Esophagus (tissue), 2 donors: ENCODE measurements around the gene DNAI2. TPM values are rescaled to one million over a fixed set of nuclear protein-coding genes. Genes with fewer than 3 reads are reported as not detected.

ENCODE experiments used
- H3K27ac ChIP-seq, 2 donors: one replicate each; pipeline ENCODE4 v1.5.1; 2013; ENCODE audit warnings: low read depth in 2 of 2, mild to moderate bottlenecking in 2 of 2, inconsistent platforms in 1 of 2, low read length in 1 of 2, moderate library complexity in 1 of 2
- H3K27me3 ChIP-seq, 2 donors: one replicate each; pipeline ENCODE4 v1.6.1; 2013; ENCODE audit warnings: low read length in 2 of 2, control low read depth in 1 of 2, mild to moderate bottlenecking in 1 of 2; ENCODE audit not compliant: insufficient read depth in 2 of 2, control insufficient read depth in 1 of 2
- H3K36me3 ChIP-seq, 2 donors: one replicate each; pipeline ENCODE4 v1.6.1; 2013; ENCODE audit warnings: low read length in 1 of 2; ENCODE audit not compliant: control insufficient read depth in 2 of 2, insufficient read depth in 2 of 2
- H3K4me1 ChIP-seq, 2 donors: one replicate each; pipeline ENCODE4 v1.6.1; 2013; ENCODE audit warnings: low read length in 1 of 2; ENCODE audit not compliant: control insufficient read depth in 2 of 2, insufficient read depth in 2 of 2
- H3K4me3 ChIP-seq, 2 donors: one replicate each; pipeline ENCODE4 v1.5.1; 2013; ENCODE audit warnings: low read length in 2 of 2, mild to moderate bottlenecking in 2 of 2, low read depth in 1 of 2, moderate library complexity in 1 of 2
- H3K9me3 ChIP-seq, 2 donors: one replicate each; pipeline ENCODE4 v1.6.1; 2013; ENCODE audit warnings: mild to moderate bottlenecking in 2 of 2, low read depth in 1 of 2, low read length in 1 of 2, moderate library complexity in 1 of 2; ENCODE audit not compliant: control insufficient read depth in 2 of 2, insufficient read depth in 1 of 2
- WGBS, 2 donors: extraction: QIAGEN DNeasy Blood & Tissue Kit; methylation state at CpG; one replicate each; pipeline ENCODE4 v1.1.7; 2013; 5-methylcytosine and 5-hydroxymethylcytosine counted together
- polyA plus RNA-seq, 2 donors: library from polyadenylated mRNA; stranded (reverse); fragments of 200-250 nt; gene quantifications; one replicate each; pipeline ENCODE4 v1.2.3, GENCODE V29; 2013
- donor health status: healthy with polysubstance abuse.
- donor health status: Bipolar disorder and iron deficiency.

Gene DNAI2
- polyA plus RNA-seq, 2 donors = not detected

DNA sequence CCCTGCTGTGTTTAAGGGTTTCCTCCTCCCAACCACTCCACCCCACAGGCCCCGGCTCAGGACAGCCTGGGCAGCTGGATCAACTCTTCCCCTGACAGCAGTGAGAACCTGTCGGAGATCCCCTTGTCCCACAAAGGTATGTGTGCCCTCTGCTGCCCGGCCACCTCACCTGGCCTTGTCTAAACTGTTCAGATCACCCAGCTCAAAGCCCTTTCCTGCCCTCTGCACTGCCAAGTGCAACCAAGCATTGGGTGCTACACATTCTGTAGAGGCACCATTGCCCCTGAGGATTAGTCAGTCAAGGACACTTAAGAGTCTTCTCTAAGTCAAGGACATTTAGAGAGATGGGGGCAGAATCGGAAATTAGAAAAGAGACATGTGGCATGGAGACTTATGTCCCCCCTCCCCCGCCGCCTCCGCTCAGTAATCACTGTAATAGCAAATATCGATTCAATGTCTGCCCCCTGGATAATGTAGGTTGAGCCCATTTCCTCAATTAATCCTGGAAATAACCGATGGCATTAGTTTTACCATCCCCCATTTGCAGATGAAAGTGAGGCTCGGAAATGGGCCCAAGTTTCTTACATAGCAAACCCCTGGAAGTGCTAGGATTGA, 79.5 kb downstream of the DNAI2 start:
- Histone ChIP-seq H3K9me3 (peaks cover 0 to 3% of the 10 kb centered on the region in 2 donors), H3K4me1 (peaks cover 0 to 12% of the 10 kb centered on the region in 2 donors), H3K27me3 (peaks cover 0 to 24% of the 10 kb centered on the region in 2 donors), H3K4me3 (no peak overlapping the region), H3K27ac (no peak overlapping the region), H3K36me3 (no peaks in the 10 kb centered on the region)
- 69 to 77% methylated on average over 10 of the region's 10 CpGs for WGBS, 2 donors

DNA sequence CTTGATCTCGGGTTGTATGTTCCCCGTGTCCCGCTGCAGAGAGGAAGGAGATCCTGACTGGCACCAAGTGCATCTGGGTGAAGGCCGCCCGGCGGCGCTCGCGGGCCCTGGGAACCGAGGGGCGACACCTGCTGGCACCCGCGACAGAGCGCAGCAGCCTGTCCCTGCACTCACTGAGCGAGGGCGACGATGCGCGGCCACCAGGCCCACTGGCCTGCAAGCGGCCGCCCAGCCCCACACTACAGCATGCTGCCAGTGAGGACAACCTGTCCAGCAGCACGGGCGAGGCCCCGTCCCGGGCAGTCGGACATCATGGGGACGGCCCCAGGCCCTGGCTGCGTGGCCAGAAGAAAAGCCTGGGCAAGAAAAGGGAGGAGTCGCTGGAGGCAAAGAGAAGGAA, 80.1 kb downstream of the DNAI2 start:
- Histone ChIP-seq H3K4me1 (peaks cover 0 to 12% of the 10 kb centered on the region in 2 donors), H3K27me3 (peaks cover 0 to 24% of the 10 kb centered on the region in 2 donors), H3K27ac (no peak overlapping the region), H3K36me3 (no peaks in the 10 kb centered on the region), H3K9me3 (peaks cover 0 to 3% of the 10 kb centered on the region in 2 donors), H3K4me3 (no peak overlapping the region)
- WGBS, 2 donors = 10 to 11% methylated on average over 22 to 29 of the region's 29 CpGs

DNA sequence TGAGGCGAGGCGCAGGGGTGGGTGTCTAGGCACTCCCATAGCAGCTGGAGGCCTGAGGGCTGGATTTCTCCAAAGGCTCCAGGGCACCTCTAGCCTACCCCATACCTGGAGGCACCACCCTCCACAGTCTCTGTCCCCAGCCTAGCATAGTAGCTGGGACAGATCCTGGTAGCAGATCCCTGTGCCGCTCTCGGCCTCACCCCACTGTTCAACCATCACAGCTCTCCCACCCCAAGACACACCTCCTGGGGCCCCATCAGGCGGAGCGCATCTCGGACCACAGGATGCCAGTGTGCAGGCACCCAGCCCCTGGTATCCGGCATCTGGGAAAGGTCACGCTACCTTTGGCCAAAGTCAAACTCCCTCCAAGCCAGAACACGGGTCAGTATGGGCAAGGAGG, 80.5 kb downstream of the DNAI2 start:
- Histone ChIP-seq H3K27ac (no peak overlapping the region), H3K9me3 (peaks cover 0 to 3% of the 10 kb centered on the region in 2 donors), H3K4me1 (peaks cover 0 to 12% of the 10 kb centered on the region in 2 donors), H3K36me3 (no peaks in the 10 kb centered on the region), H3K27me3 (peaks cover 0 to 24% of the 10 kb centered on the region in 2 donors), H3K4me3 (no peak overlapping the region)
- WGBS, 2 donors = 66 to 84% methylated on average over 10 of the region's 10 CpGs

DNA sequence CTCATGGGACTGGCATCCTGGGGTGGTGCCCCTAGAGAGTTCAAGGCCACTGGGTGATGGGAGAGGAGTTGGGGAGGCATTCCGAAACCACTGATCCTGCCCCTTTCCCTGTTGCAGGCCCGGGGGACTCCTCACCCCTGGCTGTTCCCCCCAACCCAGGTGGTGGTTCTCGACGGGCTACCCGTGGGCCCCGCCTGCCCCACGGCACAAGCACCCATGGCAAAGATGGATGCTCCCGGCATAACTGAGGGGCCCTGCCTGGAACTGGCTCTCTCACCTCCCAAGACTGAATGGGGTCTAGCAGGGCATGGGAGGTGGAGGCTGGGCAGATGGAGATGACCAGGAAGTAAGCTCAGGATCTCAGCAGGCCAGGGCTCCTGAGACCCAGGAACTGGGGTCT, 81.0 kb downstream of the DNAI2 start:
- WGBS, 2 donors = 74 to 82% methylated on average over 8 of the region's 8 CpGs

DNA sequence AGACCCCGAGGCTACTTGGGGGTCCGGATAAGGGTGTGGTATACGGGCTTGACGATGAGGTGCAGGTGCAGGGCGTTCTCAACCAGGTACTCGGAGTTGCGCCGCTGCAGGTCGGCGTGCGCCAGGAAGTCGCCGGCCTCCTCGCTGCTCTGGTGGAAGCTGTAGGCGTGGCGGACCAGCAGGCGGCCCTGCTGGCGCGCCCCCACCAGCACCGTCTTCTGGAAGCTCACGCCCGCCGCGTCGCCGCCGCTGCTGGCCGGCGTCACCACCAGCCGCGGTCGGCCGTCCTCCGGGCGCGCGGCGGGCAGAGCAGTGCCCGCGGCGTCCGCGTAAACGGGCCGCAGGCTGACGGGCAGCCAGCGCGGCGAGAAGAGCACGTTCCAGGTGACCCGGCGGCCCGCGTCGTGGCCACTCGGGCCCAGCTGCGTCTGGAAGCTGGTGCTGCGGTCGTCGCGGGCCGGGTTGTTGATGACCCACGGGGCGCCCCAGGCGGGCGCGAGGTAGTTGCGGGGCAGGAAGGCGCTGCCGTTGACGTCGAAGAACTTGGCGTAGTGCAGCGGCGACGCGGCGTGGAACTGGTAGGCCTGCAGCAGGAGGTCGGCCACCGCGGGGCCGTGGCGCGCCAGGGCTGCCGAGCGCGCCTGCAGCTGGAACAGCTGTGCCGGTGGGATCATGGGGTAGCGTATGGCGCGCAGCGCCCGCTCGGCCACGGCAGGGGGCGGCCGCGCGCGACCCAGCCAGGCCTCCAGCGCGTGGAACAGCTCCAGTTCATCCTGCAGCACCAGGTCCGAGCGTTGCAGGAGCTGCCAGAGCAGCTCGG, 82.8 kb downstream of the DNAI2 start:
- Histone ChIP-seq H3K27ac (no peak overlapping the region), H3K9me3 (peaks cover 0 to 3% of the 10 kb centered on the region in 2 donors), H3K4me1 (peaks cover 0 to 12% of the 10 kb centered on the region in 2 donors), H3K4me3 (peak overlapping the region; percentile 7 to 17), H3K27me3 (peaks cover 0 to 32% of the 10 kb centered on the region in 2 donors), H3K36me3 (no peaks in the 10 kb centered on the region)
- WGBS, 2 donors = 2% methylated on average over 87 to 105 of the region's 105 CpGs

More for the DNA sequence above, 81.0 kb downstream of the DNAI2 start:
- H3K9me3 ChIP-seq = peaks cover 0 to 3% of the 10 kb centered on the region in 2 donors
- H3K4me3 ChIP-seq = no peak overlapping the region
- peaks cover 0 to 25% of the 10 kb centered on the region in 2 donors for H3K27me3 ChIP-seq
- H3K27ac ChIP-seq = no peak overlapping the region
- peaks cover 0 to 12% of the 10 kb centered on the region in 2 donors for H3K4me1 ChIP-seq
- no peaks in the 10 kb centered on the region for H3K36me3 ChIP-seq

DNA sequence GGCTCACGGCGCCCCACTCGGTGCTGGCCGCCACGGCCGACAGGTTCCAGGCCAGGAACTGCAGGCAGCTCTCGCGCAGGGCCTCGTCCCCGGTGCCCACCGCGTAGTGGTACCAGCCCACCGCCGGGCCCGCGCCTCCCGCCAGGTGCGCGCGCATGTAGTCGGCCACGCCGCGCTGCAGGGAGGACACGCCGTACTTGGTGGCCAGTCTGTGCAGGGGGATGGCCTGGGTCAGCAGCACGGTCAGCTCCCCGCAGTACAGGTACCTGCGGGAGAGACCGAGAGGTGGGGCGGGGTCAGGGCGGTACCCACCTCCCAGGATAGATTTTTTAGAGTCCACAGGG, 83.4 kb downstream of the DNAI2 start:
- no peak overlapping the region for H3K27ac ChIP-seq
- H3K9me3 ChIP-seq = peaks cover 0 to 3% of the 10 kb centered on the region in 2 donors
- H3K27me3 ChIP-seq = peaks cover 0 to 29% of the 10 kb centered on the region in 2 donors
- H3K4me1 ChIP-seq = peaks cover 0 to 12% of the 10 kb centered on the region in 2 donors
- peak overlapping the region in 1 of 2 donors; percentile 7 for H3K4me3 ChIP-seq
- no peaks in the 10 kb centered on the region for H3K36me3 ChIP-seq
- WGBS, 2 donors = 12 to 18% methylated on average over 32 of the region's 32 CpGs

DNA sequence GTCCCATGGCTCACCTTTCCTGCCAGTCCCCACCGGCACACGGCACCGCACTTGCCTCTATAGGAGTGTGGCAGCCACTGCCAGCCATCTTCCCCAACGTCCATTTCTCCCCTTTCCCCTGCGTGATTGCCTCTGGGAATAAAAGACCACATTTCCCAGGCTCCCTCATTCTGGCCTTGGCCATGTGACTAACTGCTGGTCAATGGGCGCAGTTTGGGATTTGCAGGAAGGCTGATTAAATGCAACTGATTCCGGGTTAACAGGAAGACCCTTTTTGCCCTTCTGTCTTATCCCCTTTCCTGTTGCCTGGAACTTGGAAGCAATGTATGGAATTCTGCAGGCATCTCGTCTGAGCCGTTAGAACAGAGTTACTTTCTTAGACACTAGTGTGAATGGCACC, 84.7 kb downstream of the DNAI2 start:
- H3K27ac ChIP-seq = no peak overlapping the region
- 79 to 80% methylated on average over 9 of the region's 9 CpGs for WGBS, 2 donors
- peaks cover 0 to 12% of the 10 kb centered on the region in 2 donors for H3K4me1 ChIP-seq
- H3K9me3 ChIP-seq = peaks cover 0 to 3% of the 10 kb centered on the region in 2 donors
- peaks cover 0 to 26% of the 10 kb centered on the region in 2 donors for H3K27me3 ChIP-seq
- no peaks in the 10 kb centered on the region for H3K36me3 ChIP-seq
- no peak overlapping the region for H3K4me3 ChIP-seq

DNA sequence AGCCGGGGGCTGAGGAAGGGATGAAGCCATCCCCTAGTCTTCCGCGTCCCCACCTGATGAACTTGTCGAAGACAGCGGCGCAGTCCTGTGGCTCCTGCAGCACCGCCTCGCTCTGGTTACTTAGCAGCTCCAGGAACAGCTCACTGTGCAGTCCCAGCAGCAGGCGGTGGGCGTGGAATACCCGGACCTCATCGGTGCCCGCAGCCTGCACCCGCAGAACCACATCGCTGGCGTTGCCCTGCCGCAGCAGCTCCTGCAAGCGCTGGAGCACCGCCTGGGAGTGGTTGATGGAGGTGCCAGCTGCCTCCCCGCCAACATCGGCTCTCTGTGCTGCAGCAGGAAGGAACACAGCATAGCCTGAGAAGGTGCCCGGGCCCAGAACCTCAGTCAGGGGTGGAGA, 85.9 kb downstream of the DNAI2 start:
- H3K4me3 ChIP-seq = no peak overlapping the region
- H3K27ac ChIP-seq = no peak overlapping the region
- H3K4me1 ChIP-seq = peaks cover 0 to 12% of the 10 kb centered on the region in 2 donors
- H3K9me3 ChIP-seq = peaks cover 0 to 3% of the 10 kb centered on the region in 2 donors
- no peaks in the 10 kb centered on the region for H3K36me3 ChIP-seq
- WGBS, 2 donors = 79 to 86% methylated on average over 22 of the region's 22 CpGs
- peaks cover 0 to 25% of the 10 kb centered on the region in 2 donors for H3K27me3 ChIP-seq

DNA sequence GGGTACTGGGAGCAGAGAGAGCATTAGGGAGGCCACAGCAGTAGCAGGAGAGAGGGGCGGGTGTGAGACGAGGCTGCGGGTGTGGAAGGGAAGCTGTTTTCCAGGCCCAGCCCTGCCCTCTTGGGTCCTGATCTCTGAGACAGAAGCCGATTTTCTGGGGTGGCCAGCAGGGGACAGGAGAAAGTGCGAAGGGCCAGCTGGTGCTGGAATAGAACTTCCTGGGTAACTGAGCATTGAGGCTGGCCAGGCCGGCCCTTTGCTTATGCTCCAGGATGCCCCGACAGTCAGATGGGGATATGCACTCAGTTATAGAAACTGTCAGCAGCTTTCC, 86.8 kb downstream of the DNAI2 start:
- 60% methylated on average over 7 of the region's 7 CpGs for WGBS, 2 donors
- Histone ChIP-seq H3K4me1 (peaks cover 0 to 12% of the 10 kb centered on the region in 2 donors), H3K36me3 (no peaks in the 10 kb centered on the region), H3K4me3 (no peak overlapping the region), H3K27me3 (peaks cover 0 to 23% of the 10 kb centered on the region in 2 donors), H3K9me3 (peaks cover 0 to 3% of the 10 kb centered on the region in 2 donors), H3K27ac (no peak overlapping the region)
